Measurements from ENCODE around the gene FAM240A. TPM values are rescaled to one million over a fixed set of nuclear protein-coding genes. Genes with fewer than 3 reads are reported as not detected.

FAM240A gene
- total RNA-seq, 1 experiment from 2014 or later, result not detected

DNA sequence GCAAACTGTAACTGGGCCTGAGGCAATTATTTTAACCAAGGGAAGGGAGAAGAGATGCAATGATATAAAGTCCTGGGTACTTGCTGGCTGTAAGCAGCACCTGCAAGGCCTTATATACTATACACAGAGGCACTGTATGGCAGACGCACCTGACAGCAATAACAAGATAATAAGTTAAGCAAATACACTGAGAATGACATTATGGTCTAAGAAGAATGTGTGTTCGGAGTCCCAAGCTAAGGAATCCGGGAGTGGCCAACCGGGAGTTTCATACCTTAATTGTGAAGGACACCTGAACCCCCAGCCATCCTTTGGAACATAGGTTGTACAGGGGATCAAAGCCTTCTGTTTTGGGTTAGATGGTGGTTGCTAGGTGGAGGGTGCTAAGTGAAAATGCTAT is 13.7 kb downstream of the FAM240A start:
- Histone ChIP-seq H3K4me3 (ENCODE audit: low read depth, low read length, poor library complexity, severe bottlenecking) (no peak overlapping the region), H3K27ac (ENCODE audit: low read depth, low read length, poor library complexity, severe bottlenecking) (no peak overlapping the region), H3K36me3 (ENCODE audit: insufficient read depth, low read length, poor library complexity, severe bottlenecking) (no peaks in the 10 kb centered on the region), H3K4me1 (ENCODE audit: insufficient read depth, low read length, poor library complexity, severe bottlenecking) (no peaks in the 10 kb centered on the region), H3K9me3 (ENCODE audit: low read depth, low read length, poor library complexity, severe bottlenecking) (no peaks in the 10 kb centered on the region), H3K27me3 (replicated peaks; ENCODE audit: insufficient read depth, low read depth, low read length, poor library complexity) (no peaks in the 10 kb centered on the region)
- POLR2A ChIA-PET (ENCODE audit: low non-redundant PET), result no interaction called here
- TF ChIP-seq, protein P1, sequence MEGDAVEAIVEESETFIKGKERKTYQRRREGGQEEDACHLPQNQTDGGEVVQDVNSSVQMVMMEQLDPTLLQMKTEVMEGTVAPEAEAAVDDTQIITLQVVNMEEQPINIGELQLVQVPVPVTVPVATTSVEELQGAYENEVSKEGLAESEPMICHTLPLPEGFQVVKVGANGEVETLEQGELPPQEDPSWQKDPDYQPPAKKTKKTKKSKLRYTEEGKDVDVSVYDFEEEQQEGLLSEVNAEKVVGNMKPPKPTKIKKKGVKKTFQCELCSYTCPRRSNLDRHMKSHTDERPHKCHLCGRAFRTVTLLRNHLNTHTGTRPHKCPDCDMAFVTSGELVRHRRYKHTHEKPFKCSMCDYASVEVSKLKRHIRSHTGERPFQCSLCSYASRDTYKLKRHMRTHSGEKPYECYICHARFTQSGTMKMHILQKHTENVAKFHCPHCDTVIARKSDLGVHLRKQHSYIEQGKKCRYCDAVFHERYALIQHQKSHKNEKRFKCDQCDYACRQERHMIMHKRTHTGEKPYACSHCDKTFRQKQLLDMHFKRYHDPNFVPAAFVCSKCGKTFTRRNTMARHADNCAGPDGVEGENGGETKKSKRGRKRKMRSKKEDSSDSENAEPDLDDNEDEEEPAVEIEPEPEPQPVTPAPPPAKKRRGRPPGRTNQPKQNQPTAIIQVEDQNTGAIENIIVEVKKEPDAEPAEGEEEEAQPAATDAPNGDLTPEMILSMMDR (conservative IDR thresholded peaks at IDR 0.05; ENCODE audit: low read depth, low read length), result no peak
- no peak for TF ChIP-seq EZH2 (IDR thresholded peaks at IDR 0.05; ENCODE audit: borderline replicate concordance, low read depth, low read length, poor library complexity, severe bottlenecking)
- CTCF ChIA-PET, result no interaction called here
- DNase-seq (ENCODE audit: low spot score), result no peak
- no TSS peak for BruUV-seq (replicated peaks)
- intact Hi-C loops (cut with micrococcal nuclease; ENCODE audit: unreplicated experiment), result no loop called here

DNA sequence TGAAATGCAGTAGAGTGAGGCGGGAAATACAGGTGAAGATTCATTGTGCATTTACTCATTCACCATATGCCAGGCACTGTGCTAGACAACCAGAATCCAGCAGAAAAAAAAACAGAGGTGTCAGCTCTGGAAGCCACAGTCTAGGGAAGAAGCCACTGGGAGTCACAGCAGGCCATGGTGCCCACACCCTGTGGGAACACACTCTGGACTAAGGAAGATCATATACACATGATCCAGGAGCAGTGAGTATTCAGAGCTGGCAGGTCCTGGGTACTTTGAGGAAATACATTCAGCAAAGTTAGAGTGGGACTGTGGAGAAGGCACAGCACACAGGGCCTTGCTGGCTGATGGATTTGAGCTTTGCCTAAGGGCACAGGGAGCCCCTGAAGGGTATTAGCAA is 14.8 kb downstream of the FAM240A start:
- H3K4me3 ChIP-seq (ENCODE audit: low read depth, low read length, poor library complexity, severe bottlenecking), result no peak overlapping the region
- no peaks in the 10 kb centered on the region for H3K36me3 ChIP-seq (ENCODE audit: insufficient read depth, low read length, poor library complexity, severe bottlenecking)
- no peak for DNase-seq (ENCODE audit: low spot score)
- H3K27ac ChIP-seq (ENCODE audit: low read depth, low read length, poor library complexity, severe bottlenecking), result no peak overlapping the region
- H3K9me3 ChIP-seq (ENCODE audit: low read depth, low read length, poor library complexity, severe bottlenecking), result no peaks in the 10 kb centered on the region
- BruUV-seq (replicated peaks), result no TSS peak
- ChIA-PET POLR2A (ENCODE audit: low non-redundant PET) (no interaction called here), CTCF (no interaction called here)
- H3K4me1 ChIP-seq (ENCODE audit: insufficient read depth, low read length, poor library complexity, severe bottlenecking), result no peaks in the 10 kb centered on the region
- TF ChIP-seq, protein P1 (conservative IDR thresholded peaks at IDR 0.05; ENCODE audit: low read depth, low read length), result no peak
- TF ChIP-seq EZH2 (IDR thresholded peaks at IDR 0.05; ENCODE audit: borderline replicate concordance, low read depth, low read length, poor library complexity, severe bottlenecking), result no peak
- intact Hi-C loops (cut with micrococcal nuclease; ENCODE audit: unreplicated experiment), result no loop called here
- no peaks in the 10 kb centered on the region for H3K27me3 ChIP-seq (replicated peaks; ENCODE audit: insufficient read depth, low read depth, low read length, poor library complexity)

- BruUV-seq (replicated peaks), result no TSS peak
- ChIA-PET CTCF (interaction anchor here (0.7 to 1.5 kb wide), 3 partner anchors 71 to 1326 kb away, joined by 4 to 11 read pairs (median 4); no protein-coding TSS in a partner anchor), POLR2A (ENCODE audit: low non-redundant PET) (no interaction called here)
- no peak for DNase-seq (ENCODE audit: low spot score)
- Histone ChIP-seq H3K27me3 (replicated peaks; ENCODE audit: insufficient read depth, low read depth, low read length, poor library complexity) (no peaks in the 10 kb centered on the region), H3K4me1 (ENCODE audit: insufficient read depth, low read length, poor library complexity, severe bottlenecking) (no peaks in the 10 kb centered on the region), H3K9me3 (ENCODE audit: low read depth, low read length, poor library complexity, severe bottlenecking) (no peaks in the 10 kb centered on the region), H3K36me3 (ENCODE audit: insufficient read depth, low read length, poor library complexity, severe bottlenecking) (no peaks in the 10 kb centered on the region), H3K27ac (ENCODE audit: low read depth, low read length, poor library complexity, severe bottlenecking) (no peak overlapping the region), H3K4me3 (ENCODE audit: low read depth, low read length, poor library complexity, severe bottlenecking) (no peak overlapping the region)
- intact Hi-C loops (cut with micrococcal nuclease; ENCODE audit: unreplicated experiment), result no loop called here
- TF ChIP-seq, protein P1 (conservative IDR thresholded peaks at IDR 0.05; ENCODE audit: low read depth, low read length), result no peak
- no peak for TF ChIP-seq EZH2 (IDR thresholded peaks at IDR 0.05; ENCODE audit: borderline replicate concordance, low read depth, low read length, poor library complexity, severe bottlenecking)
Measured at GRCh38 chr3:46628901-46629369, 16.6 kb downstream of the FAM240A start.

All from A673 (cell line).